Liver (tissue), 3 donors: Measurements from ENCODE around the gene NMNAT2.

Experiments
- GABPA ChIP-seq, 2 donors: IDR thresholded peaks in 1 of 2; conservative IDR thresholded peaks in 1 of 2; 2 replicates each; pipeline ENCODE4 v1.6.1; 2016; ENCODE audit warnings: antibody characterized with exemption in 2 of 2, mild to moderate bottlenecking in 1 of 2, moderate library complexity in 1 of 2
- HNF4A ChIP-seq, 2 donors: conservative IDR thresholded peaks; 2 replicates each; pipeline ENCODE4 v1.6.1; 2016; ENCODE audit warnings: antibody characterized with exemption in 2 of 2, mild to moderate bottlenecking in 2 of 2
- RXRA ChIP-seq, 2 donors: IDR thresholded peaks; 2 replicates each; pipeline ENCODE4 v1.6.1; 2017 to 2018; ENCODE audit warnings: antibody characterized with exemption in 2 of 2, mild to moderate bottlenecking in 1 of 2
- TAF1 ChIP-seq: conservative IDR thresholded peaks from 2 replicates; pipeline ENCODE4 v1.6.1; 2016; ENCODE audit warnings: antibody characterized with exemption, mild to moderate bottlenecking
- YY1 ChIP-seq: IDR thresholded peaks from 2 replicates; pipeline ENCODE4 v1.6.1; 2016; ENCODE audit warnings: antibody characterized with exemption, mild to moderate bottlenecking
- TF ChIP-seq, protein P1 (sequence below): IDR thresholded peaks from 2 replicates; pipeline ENCODE4 v1.6.1; 2016; ENCODE audit warnings: antibody characterized with exemption, mild to moderate bottlenecking
- TF ChIP-seq, protein P2 (sequence below): fragments of 150-350 bp; IDR thresholded peaks from 2 replicates; pipeline ENCODE4 v1.5.1; 2017; ENCODE audit warnings: improper control_type of control experiment, low read depth, low read length; ENCODE audit not compliant: missing input control
- TF ChIP-seq, protein P3 (sequence below): IDR thresholded peaks from 2 replicates; pipeline ENCODE4 v1.6.1; 2016; ENCODE audit warnings: antibody characterized with exemption
- donor health status: healthy.
- donor health status: healthy.

DNA sequence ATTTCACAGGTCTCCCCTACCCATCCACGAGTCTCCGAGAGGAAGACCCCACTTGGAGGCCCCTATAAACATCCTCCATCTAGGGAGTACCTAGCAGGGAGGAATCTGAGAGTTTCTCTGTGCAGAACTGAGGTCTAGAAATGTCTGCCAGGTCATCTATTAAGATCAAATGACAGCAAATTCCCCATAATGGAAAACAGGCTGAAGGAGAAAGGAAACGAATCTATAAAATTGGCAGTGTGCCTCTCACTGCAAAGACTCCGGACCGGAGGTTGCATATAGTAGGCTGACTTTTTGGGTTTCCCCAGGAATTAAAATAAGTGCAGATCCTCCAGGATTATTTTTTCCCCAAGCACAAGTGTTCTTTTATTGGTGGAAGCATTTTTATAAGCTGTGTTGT is 57.7 kb downstream of the NMNAT2 start:
- TF ChIP-seq, protein P1, sequence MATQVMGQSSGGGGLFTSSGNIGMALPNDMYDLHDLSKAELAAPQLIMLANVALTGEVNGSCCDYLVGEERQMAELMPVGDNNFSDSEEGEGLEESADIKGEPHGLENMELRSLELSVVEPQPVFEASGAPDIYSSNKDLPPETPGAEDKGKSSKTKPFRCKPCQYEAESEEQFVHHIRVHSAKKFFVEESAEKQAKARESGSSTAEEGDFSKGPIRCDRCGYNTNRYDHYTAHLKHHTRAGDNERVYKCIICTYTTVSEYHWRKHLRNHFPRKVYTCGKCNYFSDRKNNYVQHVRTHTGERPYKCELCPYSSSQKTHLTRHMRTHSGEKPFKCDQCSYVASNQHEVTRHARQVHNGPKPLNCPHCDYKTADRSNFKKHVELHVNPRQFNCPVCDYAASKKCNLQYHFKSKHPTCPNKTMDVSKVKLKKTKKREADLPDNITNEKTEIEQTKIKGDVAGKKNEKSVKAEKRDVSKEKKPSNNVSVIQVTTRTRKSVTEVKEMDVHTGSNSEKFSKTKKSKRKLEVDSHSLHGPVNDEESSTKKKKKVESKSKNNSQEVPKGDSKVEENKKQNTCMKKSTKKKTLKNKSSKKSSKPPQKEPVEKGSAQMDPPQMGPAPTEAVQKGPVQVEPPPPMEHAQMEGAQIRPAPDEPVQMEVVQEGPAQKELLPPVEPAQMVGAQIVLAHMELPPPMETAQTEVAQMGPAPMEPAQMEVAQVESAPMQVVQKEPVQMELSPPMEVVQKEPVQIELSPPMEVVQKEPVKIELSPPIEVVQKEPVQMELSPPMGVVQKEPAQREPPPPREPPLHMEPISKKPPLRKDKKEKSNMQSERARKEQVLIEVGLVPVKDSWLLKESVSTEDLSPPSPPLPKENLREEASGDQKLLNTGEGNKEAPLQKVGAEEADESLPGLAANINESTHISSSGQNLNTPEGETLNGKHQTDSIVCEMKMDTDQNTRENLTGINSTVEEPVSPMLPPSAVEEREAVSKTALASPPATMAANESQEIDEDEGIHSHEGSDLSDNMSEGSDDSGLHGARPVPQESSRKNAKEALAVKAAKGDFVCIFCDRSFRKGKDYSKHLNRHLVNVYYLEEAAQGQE = no peak
- TF ChIP-seq, protein P2, sequence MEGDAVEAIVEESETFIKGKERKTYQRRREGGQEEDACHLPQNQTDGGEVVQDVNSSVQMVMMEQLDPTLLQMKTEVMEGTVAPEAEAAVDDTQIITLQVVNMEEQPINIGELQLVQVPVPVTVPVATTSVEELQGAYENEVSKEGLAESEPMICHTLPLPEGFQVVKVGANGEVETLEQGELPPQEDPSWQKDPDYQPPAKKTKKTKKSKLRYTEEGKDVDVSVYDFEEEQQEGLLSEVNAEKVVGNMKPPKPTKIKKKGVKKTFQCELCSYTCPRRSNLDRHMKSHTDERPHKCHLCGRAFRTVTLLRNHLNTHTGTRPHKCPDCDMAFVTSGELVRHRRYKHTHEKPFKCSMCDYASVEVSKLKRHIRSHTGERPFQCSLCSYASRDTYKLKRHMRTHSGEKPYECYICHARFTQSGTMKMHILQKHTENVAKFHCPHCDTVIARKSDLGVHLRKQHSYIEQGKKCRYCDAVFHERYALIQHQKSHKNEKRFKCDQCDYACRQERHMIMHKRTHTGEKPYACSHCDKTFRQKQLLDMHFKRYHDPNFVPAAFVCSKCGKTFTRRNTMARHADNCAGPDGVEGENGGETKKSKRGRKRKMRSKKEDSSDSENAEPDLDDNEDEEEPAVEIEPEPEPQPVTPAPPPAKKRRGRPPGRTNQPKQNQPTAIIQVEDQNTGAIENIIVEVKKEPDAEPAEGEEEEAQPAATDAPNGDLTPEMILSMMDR = no peak
- no peak for TF ChIP-seq RXRA (IDR thresholded peaks at IDR 0.05)
- TF ChIP-seq, protein P3, sequence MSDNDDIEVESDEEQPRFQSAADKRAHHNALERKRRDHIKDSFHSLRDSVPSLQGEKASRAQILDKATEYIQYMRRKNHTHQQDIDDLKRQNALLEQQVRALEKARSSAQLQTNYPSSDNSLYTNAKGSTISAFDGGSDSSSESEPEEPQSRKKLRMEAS = no peak
- TF ChIP-seq TAF1 = no peak
- no peak for TF ChIP-seq GABPA (IDR thresholded peaks at IDR 0.05 in 1 of 2, conservative IDR thresholded peaks at IDR 0.05 in 1 of 2)
- no peak for TF ChIP-seq HNF4A (conservative IDR thresholded peaks at IDR 0.05)
- TF ChIP-seq YY1 = no peak
